ENCODE measurements around the gene ZSCAN1. TPM values are rescaled to one million over a fixed set of nuclear protein-coding genes. Genes with fewer than 3 reads are reported as not detected.

ZSCAN1 gene
- total and polyA plus RNA-seq, 8 donors = 0.20 to 0.92 (median 0.44) TPM; not detected in 5

GRCh38 chr19:58089846-58090245 lies 56.0 kb downstream of the ZSCAN1 start:
- peaks cover 19 to 93% (median 54%) of the 10 kb centered on the region in 4 donors for H3K36me3 ChIP-seq
- intact Hi-C loops (cut with DNase I; ENCODE audit: low total_unique reads) = no loop called here

GRCh38 chr19:58091251-58091995 lies 57.6 kb downstream of the ZSCAN1 start:
- H3K27me3 ChIP-seq = no peaks in the 10 kb centered on the region
- H3K36me3 ChIP-seq = peaks cover 5 to 93% (median 46%) of the 10 kb centered on the region in 4 donors
- H3K27ac ChIP-seq = no peak overlapping the region
- H3K4me3 ChIP-seq = no peak overlapping the region
- no peak for TF ChIP-seq CTCF (IDR thresholded peaks at IDR 0.05)
- no peak for TF ChIP-seq EP300 (IDR thresholded peaks at IDR 0.05)
- TF ChIP-seq POLR2A (IDR thresholded peaks at IDR 0.05) = no peak
- no peak for TF ChIP-seq POLR2AphosphoS5 (IDR thresholded peaks at IDR 0.05)
- H3K4me1 ChIP-seq = peaks cover 0 to 4% (median 4%) of the 10 kb centered on the region in 4 donors
- intact Hi-C loops (cut with DNase I; ENCODE audit: low total_unique reads) = no loop called here
- no peak for DNase-seq
- peaks cover 10 to 96% (median 82%) of the 10 kb centered on the region in 4 donors for H3K9me3 ChIP-seq
- 76 to 87% (median 84%) methylated on average over 10 to 11 of the region's 11 CpGs for WGBS, 5 donors

More at GRCh38 chr19:58089846-58090245, 56.0 kb downstream of the ZSCAN1 start:
- no peak overlapping the region for H3K27ac ChIP-seq
- 86 to 97% (median 94%) methylated on average over 12 to 16 of the region's 16 CpGs for WGBS, 5 donors
- no peaks in the 10 kb centered on the region for H3K4me1 ChIP-seq
- peaks cover 18 to 96% (median 87%) of the 10 kb centered on the region in 4 donors for H3K9me3 ChIP-seq
- H3K27me3 ChIP-seq = no peaks in the 10 kb centered on the region
- TF ChIP-seq CTCF (IDR thresholded peaks at IDR 0.05) (no peak), EP300 (IDR thresholded peaks at IDR 0.05) (no peak), POLR2AphosphoS5 (IDR thresholded peaks at IDR 0.05) (no peak), POLR2A (IDR thresholded peaks at IDR 0.05) (no peak)
- DNase-seq = no peak
- H3K4me3 ChIP-seq = no peak overlapping the region

- Histone ChIP-seq H3K9me3 (peaks cover 10 to 88% (median 68%) of the 10 kb centered on the region in 4 donors), H3K4me3 (no peak overlapping the region)
Observed at GRCh38 chr19:58093071-58093470, 59.2 kb downstream of the ZSCAN1 start.

GRCh38 chr19:58095328-58095727 lies 61.5 kb downstream of the ZSCAN1 start:
- no peaks in the 10 kb centered on the region for H3K27me3 ChIP-seq
- peaks cover 5 to 73% (median 52%) of the 10 kb centered on the region in 4 donors for H3K9me3 ChIP-seq
- no peak for DNase-seq
- intact Hi-C loops (cut with DNase I; ENCODE audit: low total_unique reads) = no loop called here
- H3K4me3 ChIP-seq = no peak overlapping the region
- H3K4me1 ChIP-seq = peaks cover 0 to 21% (median 20%) of the 10 kb centered on the region in 4 donors
- TF ChIP-seq POLR2A (IDR thresholded peaks at IDR 0.05) (no peak), POLR2AphosphoS5 (IDR thresholded peaks at IDR 0.05) (no peak), EP300 (IDR thresholded peaks at IDR 0.05) (no peak), CTCF (IDR thresholded peaks at IDR 0.05) (no peak)
- no peak overlapping the region for H3K27ac ChIP-seq
- 95 to 99% (median 98%) methylated on average over 8 to 10 of the region's 10 CpGs for WGBS, 5 donors
- peaks cover 0 to 61% (median 20%) of the 10 kb centered on the region in 4 donors for H3K36me3 ChIP-seq

More at GRCh38 chr19:58093071-58093470, 59.2 kb downstream of the ZSCAN1 start:
- no peak for DNase-seq
- intact Hi-C loops (cut with DNase I; ENCODE audit: low total_unique reads) = no loop called here
- Histone ChIP-seq H3K27me3 (no peaks in the 10 kb centered on the region), H3K27ac (no peak overlapping the region), H3K4me1 (peaks cover 0 to 19% (median 16%) of the 10 kb centered on the region in 4 donors), H3K36me3 (peaks cover under 1 to 79% (median 32%) of the 10 kb centered on the region in 4 donors)
- WGBS, 5 donors = 91 to 98% (median 97%) methylated on average over 7 of the region's 7 CpGs
- TF ChIP-seq EP300 (IDR thresholded peaks at IDR 0.05) (no peak), CTCF (IDR thresholded peaks at IDR 0.05) (no peak), POLR2A (IDR thresholded peaks at IDR 0.05) (no peak), POLR2AphosphoS5 (IDR thresholded peaks at IDR 0.05) (no peak)
